Fibroblast of the aortic adventitia (primary cell): ENCODE results near the gene FITM1. TPM values are rescaled to one million over a fixed set of nuclear protein-coding genes. Genes with fewer than 3 reads are reported as not detected.

Experiments
- DNase-seq: peaks from one replicate; pipeline ENCODE4 v3.0.0-alpha.2; 2010; ENCODE audit warnings: low read depth
- H3K4me3 ChIP-seq: 2 replicates; pipeline ENCODE4 v1.5.1; 2011; ENCODE audit warnings: low read depth, mild to moderate bottlenecking, control low read depth, low read length, moderate library complexity
- CTCF ChIP-seq: IDR thresholded peaks from 2 replicates; pipeline ENCODE4 v1.5.1; 2011; ENCODE audit warnings: mild to moderate bottlenecking, low read length, control low read depth, inconsistent platforms; ENCODE audit not compliant: insufficient read depth
- total RNA-seq: library from RNA; depleted of rRNA; stranded (reverse); fragments of >200 nt; gene quantifications from 2 replicates; pipeline ENCODE4 v1.2.3, GENCODE V29; 2012; ENCODE audit warnings: low replicate concordance

The FITM1 gene
- total RNA-seq, 1 donor = 0.18 TPM

- no peak for DNase-seq
- no peak overlapping the region for H3K4me3 ChIP-seq
- no peak for TF ChIP-seq CTCF
Observed at GRCh38 chr14:24172261-24172860, 41.9 kb downstream of the FITM1 start.

DNA sequence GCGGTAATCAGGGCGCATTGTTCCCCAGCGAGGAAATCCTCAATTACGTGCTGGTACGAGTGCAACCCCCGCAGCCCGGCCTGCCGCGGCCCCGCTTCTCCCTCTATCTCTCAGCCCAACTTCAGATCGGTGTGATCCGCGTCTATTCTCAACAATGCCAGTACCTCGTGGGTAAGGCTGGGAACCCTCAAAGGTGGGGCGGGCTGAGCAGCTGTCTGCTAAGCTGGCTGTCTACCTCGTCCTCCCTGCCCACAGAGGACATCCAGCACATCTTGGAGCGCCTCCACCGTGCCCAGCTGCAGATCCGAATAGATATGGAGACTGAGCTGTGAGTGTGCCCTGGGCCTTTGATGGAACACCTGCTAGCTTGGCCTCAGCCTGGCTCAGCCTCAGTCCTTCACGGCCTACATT, 42.4 kb downstream of the FITM1 start:
- DNase-seq = no peak
- TF ChIP-seq CTCF = no peak
- H3K4me3 ChIP-seq = no peak overlapping the region

DNA sequence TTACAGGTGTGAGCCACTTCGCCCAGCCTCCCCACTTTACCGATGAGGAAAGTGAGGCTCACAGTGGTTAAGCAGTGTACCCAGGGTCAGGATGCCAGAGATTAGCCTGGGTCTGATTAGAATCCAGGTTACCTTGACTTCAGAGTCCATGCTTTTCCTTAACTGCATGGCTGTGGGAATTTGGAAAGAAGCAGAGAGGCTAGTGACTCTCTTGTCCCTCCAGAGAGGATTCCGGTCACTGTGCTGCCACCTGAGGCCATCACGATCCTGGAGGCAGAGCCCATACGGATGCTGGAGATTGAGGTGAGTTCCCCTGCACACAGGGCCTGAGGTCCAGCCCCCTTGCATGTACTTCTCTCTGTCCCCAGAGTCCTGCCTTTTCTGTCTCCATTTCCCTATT, 46.1 kb downstream of the FITM1 start:
- H3K4me3 ChIP-seq = no peak overlapping the region
- no peak for TF ChIP-seq CTCF
- DNase-seq = no peak

DNA sequence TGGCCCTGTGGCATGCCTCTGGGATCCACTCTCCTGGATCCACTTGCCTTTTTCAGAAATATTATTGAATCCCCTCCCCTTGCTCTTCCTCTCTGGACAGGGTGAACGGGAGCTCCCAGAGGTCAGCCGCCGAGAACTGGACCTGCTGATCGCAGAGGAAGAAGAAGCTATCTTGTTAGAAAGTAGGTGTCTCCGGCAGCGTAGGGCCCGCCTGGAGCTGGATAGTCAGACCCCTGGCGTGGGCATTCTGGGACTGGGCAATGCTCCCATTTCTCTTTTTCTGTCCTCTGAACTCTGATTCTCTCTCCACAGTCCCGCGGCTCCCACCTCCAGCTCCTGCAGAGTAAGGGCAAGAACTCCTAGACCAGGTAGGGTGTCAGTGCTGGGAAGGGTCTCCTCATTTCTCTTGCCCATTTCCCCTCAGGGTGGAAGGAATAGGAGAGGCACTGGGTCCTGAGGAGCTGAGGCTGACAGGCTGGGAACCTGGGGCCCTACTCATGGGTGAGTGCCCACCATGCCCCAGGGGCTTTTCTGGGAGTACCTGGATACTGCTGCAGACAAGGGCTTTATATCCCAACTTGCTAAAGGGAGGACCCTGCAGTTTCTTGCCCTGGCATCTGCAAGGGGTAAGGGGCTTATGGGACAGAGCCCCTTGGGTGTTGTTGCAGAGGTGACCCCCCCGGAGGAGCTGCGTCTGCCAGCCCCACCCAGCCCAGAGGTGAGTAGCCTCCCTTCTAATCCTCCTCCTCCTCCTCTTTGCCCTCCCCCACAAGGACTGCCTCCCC, 46.8 kb downstream of the FITM1 start:
- H3K4me3 ChIP-seq = no peak overlapping the region
- no peak for DNase-seq
- TF ChIP-seq CTCF = no peak

DNA sequence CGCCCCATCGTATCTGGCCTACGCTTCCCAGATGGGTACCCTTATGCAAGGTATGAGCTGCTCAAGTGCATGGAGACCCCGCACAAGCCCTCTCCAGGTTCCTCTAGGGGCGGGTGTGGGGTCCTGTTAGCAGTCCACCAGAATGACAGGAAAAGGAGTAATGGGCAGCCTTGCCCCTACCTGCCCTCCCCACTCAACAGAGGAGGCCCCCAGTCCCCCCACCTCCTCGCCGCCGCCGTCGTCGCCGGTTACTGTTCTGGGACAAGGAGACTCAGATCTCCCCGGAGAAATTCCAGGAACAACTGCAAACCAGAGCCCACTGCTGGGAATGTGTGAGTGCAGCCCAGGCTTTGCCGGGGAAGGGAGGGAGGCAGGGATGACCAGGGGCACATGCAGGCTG, 47.4 kb downstream of the FITM1 start:
- no peak overlapping the region for H3K4me3 ChIP-seq
- TF ChIP-seq CTCF = no peak
- no peak for DNase-seq

DNA sequence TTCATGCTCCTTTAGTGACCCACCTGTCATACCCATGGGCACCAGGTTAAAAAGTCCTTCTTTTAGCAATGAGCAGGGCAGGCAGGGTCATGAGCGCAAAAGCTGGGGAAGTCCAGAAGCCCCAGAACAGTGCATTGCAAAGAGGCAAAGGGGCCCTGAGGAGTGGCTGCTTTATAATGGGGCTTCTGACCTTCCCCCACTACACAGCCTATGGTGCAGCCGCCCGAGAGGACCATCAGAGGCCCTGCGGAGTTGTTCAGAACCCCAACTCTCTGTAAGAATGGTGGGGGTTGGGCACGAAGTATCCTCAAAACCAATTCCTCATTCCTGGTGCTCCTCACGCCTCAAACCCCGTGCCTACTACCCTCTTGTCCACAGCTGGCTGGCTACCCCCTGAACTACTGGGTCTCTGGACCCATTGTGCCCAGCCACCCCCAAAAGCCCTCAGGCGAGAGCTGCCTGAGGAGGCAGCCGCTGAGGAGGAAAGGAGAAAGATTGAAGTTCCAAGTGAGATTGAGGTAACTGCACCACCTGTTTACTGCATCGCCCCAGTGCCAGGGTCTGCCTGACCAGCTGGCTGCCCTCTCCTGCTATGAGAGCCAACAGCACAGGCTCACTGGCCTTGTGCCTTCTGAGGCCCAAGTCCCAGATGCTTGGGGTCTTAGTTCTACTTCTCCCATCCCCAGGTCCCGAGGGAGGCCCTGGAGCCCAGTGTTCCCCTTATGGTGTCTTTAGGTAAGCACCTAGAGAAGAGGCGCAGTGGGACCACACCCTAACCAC, 48.1 kb downstream of the FITM1 start:
- DNase-seq = no peak
- no peak for TF ChIP-seq CTCF
- no peak overlapping the region for H3K4me3 ChIP-seq
